ENCODE data around the gene NHSL1.

The NHSL1 gene

DNA sequence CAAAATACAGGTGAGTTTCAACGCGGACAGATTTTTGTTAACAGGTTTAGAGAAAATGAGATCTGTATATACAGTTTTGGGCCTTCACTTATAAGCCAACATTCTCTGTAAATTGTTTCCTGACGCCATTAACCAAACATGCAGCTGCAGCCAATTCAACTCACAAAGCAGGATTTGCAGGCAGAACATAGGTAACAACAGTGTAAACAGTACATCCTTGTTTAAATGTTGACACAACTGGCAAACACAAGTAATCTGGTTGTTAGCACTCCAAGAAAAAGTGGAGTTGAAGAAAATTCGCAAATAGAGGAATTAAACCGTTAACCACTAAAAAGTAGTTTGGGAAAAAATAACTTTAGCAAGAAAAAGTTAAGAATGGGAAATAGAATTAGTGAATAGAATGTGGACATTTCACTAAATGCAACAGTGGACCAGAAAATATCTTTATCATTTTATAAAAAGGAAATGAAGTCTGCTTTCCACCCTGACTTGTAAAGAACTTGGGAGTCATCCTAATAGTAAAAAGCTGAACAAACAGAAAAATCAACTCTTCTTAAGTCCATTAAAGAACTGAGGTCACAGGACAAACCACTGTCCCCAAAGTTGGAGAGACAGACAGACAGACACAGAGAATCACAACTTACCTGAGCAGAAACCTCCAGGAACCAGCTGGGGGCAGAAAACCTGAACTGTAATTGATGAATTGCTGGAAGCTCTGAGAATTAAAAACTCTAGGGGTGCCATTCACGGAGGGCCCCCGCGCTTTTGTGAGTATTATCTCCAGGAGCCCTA lies 111.5 kb downstream of the NHSL1 start:
- Histone ChIP-seq H3K9me2 (replicated peaks; ENCODE audit: insufficient read depth, low read length) (no peaks in the 10 kb centered on the region), H3K79me2 (ENCODE audit: insufficient read depth, low read length) (no peaks in the 10 kb centered on the region), H3K4me3 (ENCODE audit: insufficient read depth, low read length, poor library complexity, severe bottlenecking) (no peak overlapping the region), H2AFZ (ENCODE audit: low read depth, low read length, severe bottlenecking) (no peak overlapping the region), H4K20me1 (ENCODE audit: low read depth, low read length) (no peaks in the 10 kb centered on the region), H3F3A (ENCODE audit: insufficient read depth) (no peaks in the 10 kb centered on the region), H3K4me2 (ENCODE audit: low read depth, low read length, poor library complexity, severe bottlenecking) (no peak overlapping the region), H3K9me3 (ENCODE audit: insufficient read depth, low read length) (no peaks in the 10 kb centered on the region), H3K36me3 (ENCODE audit: low read length) (no peaks in the 10 kb centered on the region), H3K27me3 (ENCODE audit: low read length) (no peaks in the 10 kb centered on the region), H3K27ac (ENCODE audit: low read depth, low read length) (no peak overlapping the region), H3K9ac (ENCODE audit: low read length) (no peak overlapping the region)
- TF ChIP-seq, protein P1, sequence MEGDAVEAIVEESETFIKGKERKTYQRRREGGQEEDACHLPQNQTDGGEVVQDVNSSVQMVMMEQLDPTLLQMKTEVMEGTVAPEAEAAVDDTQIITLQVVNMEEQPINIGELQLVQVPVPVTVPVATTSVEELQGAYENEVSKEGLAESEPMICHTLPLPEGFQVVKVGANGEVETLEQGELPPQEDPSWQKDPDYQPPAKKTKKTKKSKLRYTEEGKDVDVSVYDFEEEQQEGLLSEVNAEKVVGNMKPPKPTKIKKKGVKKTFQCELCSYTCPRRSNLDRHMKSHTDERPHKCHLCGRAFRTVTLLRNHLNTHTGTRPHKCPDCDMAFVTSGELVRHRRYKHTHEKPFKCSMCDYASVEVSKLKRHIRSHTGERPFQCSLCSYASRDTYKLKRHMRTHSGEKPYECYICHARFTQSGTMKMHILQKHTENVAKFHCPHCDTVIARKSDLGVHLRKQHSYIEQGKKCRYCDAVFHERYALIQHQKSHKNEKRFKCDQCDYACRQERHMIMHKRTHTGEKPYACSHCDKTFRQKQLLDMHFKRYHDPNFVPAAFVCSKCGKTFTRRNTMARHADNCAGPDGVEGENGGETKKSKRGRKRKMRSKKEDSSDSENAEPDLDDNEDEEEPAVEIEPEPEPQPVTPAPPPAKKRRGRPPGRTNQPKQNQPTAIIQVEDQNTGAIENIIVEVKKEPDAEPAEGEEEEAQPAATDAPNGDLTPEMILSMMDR (IDR thresholded peaks at IDR 0.05; ENCODE audit: insufficient read depth, low read length, poor library complexity, severe bottlenecking) = no peak
- no peak for TF ChIP-seq EZH2phosphoT487 (conservative IDR thresholded peaks at IDR 0.05; ENCODE audit: low read length)

DNA sequence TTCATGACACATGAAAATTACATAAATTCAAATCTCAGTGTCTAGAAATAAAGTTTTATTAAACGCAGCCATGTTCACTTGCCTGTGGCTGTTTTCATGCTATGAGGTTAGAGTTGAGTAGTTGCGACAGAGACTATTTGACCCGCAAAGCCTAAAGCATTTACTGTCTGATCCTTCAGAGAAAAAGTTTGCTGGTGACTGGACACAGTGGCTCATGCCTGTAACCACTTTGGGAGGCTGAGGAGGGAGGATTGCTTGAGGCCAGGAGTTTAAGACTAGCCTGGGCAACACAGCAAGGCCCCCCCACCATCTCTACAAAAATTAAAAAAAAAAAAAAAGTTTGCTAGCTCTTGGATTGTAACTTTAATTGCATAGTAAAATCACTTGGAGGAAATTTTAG lies 112.4 kb downstream of the NHSL1 start:
- Histone ChIP-seq H3K36me3 (ENCODE audit: low read length) (no peaks in the 10 kb centered on the region), H3K9ac (ENCODE audit: low read length) (no peak overlapping the region), H3K27me3 (ENCODE audit: low read length) (no peaks in the 10 kb centered on the region), H3K4me3 (ENCODE audit: insufficient read depth, low read length, poor library complexity, severe bottlenecking) (no peak overlapping the region), H3K9me3 (ENCODE audit: insufficient read depth, low read length) (no peaks in the 10 kb centered on the region), H3F3A (ENCODE audit: insufficient read depth) (no peaks in the 10 kb centered on the region), H3K4me2 (ENCODE audit: low read depth, low read length, poor library complexity, severe bottlenecking) (no peak overlapping the region), H3K9me2 (replicated peaks; ENCODE audit: insufficient read depth, low read length) (no peaks in the 10 kb centered on the region), H3K79me2 (ENCODE audit: insufficient read depth, low read length) (no peaks in the 10 kb centered on the region), H3K27ac (ENCODE audit: low read depth, low read length) (no peak overlapping the region), H4K20me1 (ENCODE audit: low read depth, low read length) (no peaks in the 10 kb centered on the region), H2AFZ (ENCODE audit: low read depth, low read length, severe bottlenecking) (no peak overlapping the region)
- no peak for TF ChIP-seq EZH2phosphoT487 (conservative IDR thresholded peaks at IDR 0.05; ENCODE audit: low read length)
- TF ChIP-seq, protein P1 (IDR thresholded peaks at IDR 0.05; ENCODE audit: insufficient read depth, low read length, poor library complexity, severe bottlenecking) = no peak

DNA sequence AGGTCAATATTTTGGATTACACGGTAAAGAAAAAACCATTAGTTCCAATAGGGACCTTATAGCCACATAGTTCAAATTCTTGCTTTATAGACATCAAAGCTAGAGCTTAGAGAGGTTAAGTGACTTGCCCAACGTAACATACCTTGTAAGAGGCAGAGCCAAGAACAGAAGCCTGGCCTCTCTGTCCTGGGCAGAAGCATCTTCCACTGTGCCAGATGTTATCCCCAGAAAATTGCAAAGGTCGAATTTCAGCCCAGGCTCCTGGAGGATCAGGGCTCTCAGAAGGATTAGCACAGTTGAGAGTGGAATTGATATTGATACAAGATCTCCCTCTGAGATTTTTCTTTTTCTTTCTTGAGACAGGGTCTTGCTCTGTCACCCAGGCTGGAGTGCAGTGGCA lies 115.5 kb downstream of the NHSL1 start:
- Histone ChIP-seq H3K4me3 (ENCODE audit: insufficient read depth, low read length, poor library complexity, severe bottlenecking) (no peak overlapping the region), H2AFZ (ENCODE audit: low read depth, low read length, severe bottlenecking) (no peak overlapping the region), H3K9me3 (ENCODE audit: insufficient read depth, low read length) (no peaks in the 10 kb centered on the region), H3K79me2 (ENCODE audit: insufficient read depth, low read length) (no peaks in the 10 kb centered on the region), H3K9ac (ENCODE audit: low read length) (no peak overlapping the region), H3K9me2 (replicated peaks; ENCODE audit: insufficient read depth, low read length) (no peaks in the 10 kb centered on the region), H4K20me1 (ENCODE audit: low read depth, low read length) (no peaks in the 10 kb centered on the region), H3K27ac (ENCODE audit: low read depth, low read length) (no peak overlapping the region), H3K36me3 (ENCODE audit: low read length) (no peaks in the 10 kb centered on the region), H3K27me3 (ENCODE audit: low read length) (no peaks in the 10 kb centered on the region), H3K4me2 (ENCODE audit: low read depth, low read length, poor library complexity, severe bottlenecking) (no peak overlapping the region), H3F3A (ENCODE audit: insufficient read depth) (no peaks in the 10 kb centered on the region)
- TF ChIP-seq EZH2phosphoT487 (conservative IDR thresholded peaks at IDR 0.05; ENCODE audit: low read length) = no peak
- TF ChIP-seq, protein P1 (IDR thresholded peaks at IDR 0.05; ENCODE audit: insufficient read depth, low read length, poor library complexity, severe bottlenecking) = no peak
